Measurements from ENCODE around the gene RPL29. TPM values are rescaled to one million over a fixed set of nuclear protein-coding genes. Genes with fewer than 3 reads are reported as not detected.

The RPL29 gene
- total and polyA plus RNA-seq, 2 of the 13 experiments (the other 11 are each of a cell fraction or from before 2014, with no cell fraction given), result 1,348 to 2,263 TPM

- TF ChIP-seq CTCF (CRISPR knock-in tag; IDR thresholded peaks at IDR 0.05) (peak; percentile 96), ZNF737 (CRISPR knock-in tag; IDR thresholded peaks at IDR 0.05; ENCODE audit: borderline replicate concordance) (peak; percentile 72; the same call in 1 of the 2 replicates), ZEB1 (IDR thresholded peaks at IDR 0.05; ENCODE audit: insufficient replicate concordance, low read depth) (peak; percentile 81), MAFG (CRISPR knock-in tag; IDR thresholded peaks at IDR 0.05) (no peak), ZNF704 (CRISPR knock-in tag; IDR thresholded peaks at IDR 0.05; ENCODE audit: borderline replicate concordance) (no peak), KDM6A (CRISPR knock-in tag; IDR thresholded peaks at IDR 0.05; ENCODE audit: low read depth) (peak; percentile 74), ZSCAN25 (CRISPR knock-in tag; IDR thresholded peaks at IDR 0.05) (no peak), RERE (CRISPR knock-in tag; IDR thresholded peaks at IDR 0.05; ENCODE audit: low read depth) (0 out of 2 replicates have a peak, but pooled peaks have one; percentile 15), ZBTB40 (IDR thresholded peaks at IDR 0.05) (no peak), ZBTB40 (CRISPR knock-in tag; IDR thresholded peaks at IDR 0.05) (no peak), FOXA1 (IDR thresholded peaks at IDR 0.05) (no peak), FOXA1 (CRISPR knock-in tag; IDR thresholded peaks at IDR 0.05) (peak; percentile 38; the same call in 1 of the 2 replicates), ZNF468 (CRISPR knock-in tag; IDR thresholded peaks at IDR 0.05) (no peak)
Measured at GRCh38 chr3:51982352-51982837, 13.3 kb downstream of the RPL29 start (continued).

Data from HepG2 (cell line).